GM21423 (cell line): ENCODE data around the gene QDPR.
A peak's percentile ranks its signal among the peaks of the same experiment; 100 is the strongest.
"Not testable (repeated sequence)": the region's sequence is repeated elsewhere in the genome, so short reads cannot be mapped to it uniquely, and the experiment has no call there.

ENCODE experiments used
- ATAC-seq: cut with Tn5 transposase; IDR thresholded peaks from one replicate; pipeline ENCODE4 v1.9.1; 2021; ENCODE audit warnings: mild to moderate bottlenecking, moderate library complexity; ENCODE audit not compliant: unreplicated experiment

Gene QDPR

DNA sequence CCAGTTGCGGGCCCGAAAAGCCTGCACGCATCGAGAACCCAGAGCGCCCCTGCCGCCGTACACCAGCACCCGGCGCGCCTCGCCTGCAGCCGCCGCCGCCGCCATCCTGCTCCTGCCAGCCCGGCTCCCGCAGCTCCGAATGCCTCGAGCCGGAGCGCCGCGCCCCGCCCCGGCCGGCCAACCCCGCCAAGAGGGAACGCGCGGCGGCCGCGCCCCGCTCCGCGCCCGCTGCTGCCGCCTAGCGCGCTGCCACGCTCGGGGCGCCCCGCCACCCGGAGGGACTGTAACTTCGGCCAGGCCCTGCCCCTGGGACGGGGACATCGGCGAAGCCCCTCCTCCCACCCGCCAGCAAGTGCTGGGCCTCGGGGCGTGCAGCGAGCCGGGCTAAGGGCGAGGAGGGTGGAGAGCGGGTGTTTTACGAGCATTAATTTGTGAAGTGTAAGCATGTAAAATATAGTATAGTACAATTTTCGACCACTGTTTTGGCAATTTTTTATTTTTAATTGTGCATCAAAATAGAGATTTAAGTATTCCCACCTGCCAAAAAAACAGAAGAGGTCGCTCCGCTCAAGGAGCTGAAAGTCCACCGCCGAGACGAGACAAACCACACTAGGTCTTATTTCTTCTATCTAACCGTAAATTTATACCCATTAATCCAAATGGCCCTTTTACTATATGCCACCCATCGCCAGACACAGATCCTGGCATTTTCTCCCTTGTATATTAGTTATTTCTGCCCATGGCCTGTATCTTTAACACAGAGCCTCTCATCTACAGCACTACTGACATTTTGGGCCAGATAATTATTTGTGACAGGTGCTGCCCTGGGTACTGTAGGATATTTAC is at the start of gene QDPR:
QDPR (minus strand) TSS at position 141 of the 846 bp plus-strand sequence; CDS start at position 105, 36 bp downstream.
- ATAC-seq: peak; percentile 96

DNA sequence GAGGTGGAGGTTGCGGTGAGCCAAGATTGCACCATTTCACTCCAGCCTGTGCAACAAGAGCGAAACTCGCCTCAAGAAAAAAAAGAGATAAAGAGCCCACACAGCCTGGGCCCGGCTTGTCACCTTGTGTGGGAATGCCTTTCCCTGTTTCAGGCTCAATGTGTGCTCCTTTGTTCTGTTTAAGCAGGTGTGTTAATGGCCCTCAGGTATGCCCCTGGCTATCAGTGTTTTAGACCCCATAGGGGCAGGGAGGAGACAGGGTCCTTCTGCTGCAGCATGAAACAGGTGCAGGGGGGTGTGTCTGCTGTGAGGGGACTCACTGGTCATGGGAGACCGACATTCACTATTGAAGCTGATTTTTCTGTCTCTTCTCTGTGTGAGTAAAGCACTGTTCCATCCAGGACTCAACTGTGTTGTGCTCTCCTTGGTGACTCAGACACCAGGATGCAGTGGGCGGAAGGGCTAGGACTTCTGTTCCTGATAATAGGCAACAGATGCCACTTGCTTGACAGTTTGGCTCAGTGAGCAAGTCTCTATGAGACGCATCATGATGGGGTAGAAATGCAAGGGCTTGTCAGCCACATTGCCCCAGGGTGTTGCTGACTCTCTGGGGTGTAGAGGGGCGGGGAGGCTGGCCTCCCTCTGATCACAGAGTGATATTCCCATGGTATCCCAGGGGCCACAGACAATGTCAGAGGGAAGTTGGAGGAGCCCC is 49.5 kb upstream of the QDPR start:
- no peak for ATAC-seq

DNA sequence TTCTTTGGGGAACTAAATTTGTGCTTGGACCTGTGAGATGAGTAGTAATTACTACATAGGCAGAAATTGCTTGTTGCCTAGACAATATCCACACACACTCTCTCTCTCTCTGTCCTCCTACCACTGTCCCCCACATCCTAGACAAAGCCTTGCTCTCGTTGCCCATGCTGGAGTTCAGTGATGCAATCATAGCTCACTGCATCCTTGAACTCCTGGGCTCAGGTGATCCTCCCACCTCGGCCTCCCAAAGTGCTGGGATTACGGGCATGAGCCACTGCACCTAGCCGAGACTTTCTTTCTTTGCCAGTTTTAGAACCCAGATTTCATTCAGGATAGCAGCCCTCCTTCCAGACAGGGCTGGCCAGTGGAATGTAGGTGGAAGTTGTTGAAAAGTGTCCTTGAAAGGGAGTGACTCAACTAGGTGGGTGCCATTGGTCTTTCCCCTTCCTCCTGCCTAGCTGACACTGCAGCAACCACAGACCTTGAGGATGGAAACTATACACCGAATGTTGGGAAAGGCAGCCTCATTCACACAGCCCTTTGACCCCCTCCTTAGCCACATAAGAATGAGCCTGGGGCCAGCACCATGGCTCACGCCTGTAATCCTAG is 48.3 kb upstream of the QDPR start:
- no peak for ATAC-seq

DNA sequence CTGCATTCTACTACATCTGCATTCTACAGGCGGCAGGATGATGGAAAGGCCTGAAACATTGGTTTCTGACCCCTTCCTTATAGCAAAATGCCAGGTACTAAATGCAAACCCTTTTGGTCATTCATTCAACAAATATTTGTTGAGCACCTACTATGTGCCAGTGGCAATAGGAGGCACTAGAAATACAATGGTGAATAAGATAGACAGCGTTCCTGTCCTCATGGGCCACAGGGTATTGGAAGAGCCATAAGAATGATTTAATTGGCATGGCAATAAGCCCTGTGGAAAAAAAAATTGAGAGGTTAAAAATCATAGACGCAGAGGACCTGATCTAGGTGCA is 47.8 kb upstream of the QDPR start:
- ATAC-seq: no peak

DNA sequence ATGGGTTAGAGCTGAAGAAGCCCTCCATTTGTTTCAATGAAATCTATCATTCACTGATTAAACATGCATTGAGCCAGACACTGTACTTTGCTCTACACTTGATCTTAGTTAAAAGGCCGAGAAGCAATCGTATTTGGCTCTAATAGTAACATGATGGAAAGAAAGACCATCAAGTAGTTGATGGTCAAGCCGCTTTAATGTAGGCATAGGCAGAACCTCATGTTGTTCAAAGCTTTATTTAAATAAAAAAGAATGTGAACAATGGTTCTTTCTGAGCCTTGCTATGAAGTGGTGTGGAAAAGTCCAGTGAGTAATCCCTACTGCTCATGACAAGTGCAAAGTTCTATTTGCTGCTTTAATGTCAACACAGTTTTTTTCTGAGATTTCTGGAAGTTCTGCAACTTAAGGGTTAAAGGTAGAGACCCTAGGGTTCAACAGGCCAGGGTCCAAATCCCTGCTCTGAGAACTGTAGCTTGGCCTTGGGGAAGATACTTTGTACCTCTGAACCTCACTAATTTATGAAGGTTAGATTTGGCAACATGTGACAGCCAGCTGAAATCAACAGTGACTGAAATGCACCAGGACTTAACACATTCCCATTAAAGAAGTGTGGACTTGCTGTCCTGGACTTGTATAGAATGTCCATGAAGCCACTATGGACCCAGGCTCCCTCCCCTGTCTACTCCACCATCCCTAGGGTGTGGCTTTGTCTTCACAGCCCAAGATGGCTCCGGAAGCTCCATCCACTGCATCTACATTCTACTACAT is 47.2 kb upstream of the QDPR start:
- ATAC-seq: no peak

DNA sequence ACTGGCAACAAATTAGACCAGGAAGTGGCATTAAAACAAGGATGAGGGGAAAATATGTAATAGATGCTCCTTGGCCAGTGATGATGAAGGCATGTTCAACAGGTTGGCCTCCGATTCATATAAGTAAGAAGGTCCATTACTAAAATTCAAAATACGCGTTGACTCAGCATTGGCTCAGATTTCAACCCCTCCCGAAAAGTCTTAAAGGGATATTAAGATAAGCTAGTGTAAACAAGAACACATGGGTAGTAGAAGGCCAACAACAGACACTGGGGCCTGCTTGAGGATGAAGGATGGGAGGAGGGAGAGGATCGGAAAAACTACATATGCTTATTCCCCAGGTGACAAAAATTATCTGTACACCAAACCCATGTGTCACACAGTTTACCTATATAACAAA is 46.0 kb upstream of the QDPR start:
- no peak for ATAC-seq

DNA sequence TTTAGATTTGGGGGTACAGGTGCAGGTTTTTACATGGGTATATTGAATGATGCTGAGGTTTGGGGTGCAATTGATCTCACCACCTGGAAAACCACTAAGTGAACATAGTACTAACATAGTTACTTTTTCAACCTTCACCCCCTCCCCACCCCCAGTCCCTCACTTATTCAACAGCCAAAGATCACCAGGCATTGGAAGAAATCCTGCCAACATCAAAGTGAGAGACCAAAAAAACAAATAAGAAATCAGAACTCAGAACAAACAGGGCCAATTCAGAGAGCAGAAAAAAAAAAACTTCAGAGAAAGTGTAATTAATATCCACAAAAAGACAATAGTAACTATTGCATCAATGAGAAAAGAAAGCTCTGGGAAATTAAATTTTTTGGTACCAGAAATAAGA is 44.6 kb upstream of the QDPR start:
- no peak for ATAC-seq

DNA sequence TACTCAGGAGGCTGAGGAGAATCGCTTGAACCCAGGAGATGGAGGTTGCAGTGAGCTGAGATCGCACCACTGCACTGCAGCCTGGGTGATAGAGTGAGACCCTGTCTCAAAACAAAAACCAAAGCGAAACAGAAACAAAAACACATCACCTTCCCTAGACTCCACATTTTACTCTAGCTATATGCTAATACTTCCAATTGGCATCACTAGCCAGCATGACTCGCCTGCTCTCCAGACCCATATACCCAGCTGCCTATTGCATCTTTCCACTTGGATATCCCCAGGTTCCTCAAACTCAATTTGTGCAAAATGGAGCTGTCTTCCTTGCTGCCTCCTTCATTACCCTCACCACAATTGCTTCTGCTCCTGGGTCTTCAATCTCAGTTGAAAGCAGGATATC is 42.7 kb upstream of the QDPR start:
- ATAC-seq: no peak

DNA sequence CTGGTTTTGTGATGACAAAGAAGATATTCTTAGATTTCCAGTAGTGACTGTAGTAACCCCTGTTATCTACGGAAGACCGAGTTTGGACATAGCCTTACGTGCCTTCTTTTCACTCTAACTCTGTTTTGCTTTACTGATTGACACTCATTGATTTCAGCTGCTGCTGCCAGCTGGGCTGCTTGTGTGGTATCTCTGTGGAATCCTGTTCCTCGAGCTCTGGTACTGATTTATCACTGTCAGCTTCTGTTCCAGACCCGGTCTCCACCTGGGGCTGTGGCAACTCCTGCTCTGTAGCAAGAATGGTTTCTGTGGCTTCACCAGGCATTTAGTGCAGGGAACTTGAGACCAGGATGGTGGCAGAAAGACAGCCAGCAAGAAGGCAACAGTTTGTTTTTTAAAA is 40.5 kb upstream of the QDPR start:
- ATAC-seq: no peak

DNA sequence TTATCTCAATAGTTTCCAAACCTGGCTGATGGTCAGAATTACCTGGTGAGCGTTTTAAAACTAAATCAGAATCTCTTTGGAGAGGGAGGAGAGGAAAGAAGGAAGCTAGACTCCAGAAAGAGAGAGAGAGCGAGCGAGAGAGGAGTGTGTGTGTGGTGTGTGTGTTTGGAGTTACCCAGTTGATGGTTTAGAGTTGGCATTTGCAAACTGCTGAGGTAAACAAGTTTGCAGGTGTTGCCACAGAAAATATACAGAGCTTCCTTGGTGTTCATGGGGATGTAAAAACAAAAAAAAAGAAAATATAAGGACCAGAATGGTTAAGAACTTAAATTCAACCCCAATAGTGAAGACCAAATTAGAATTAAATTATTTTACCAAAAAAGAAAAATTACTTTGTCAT is 38.7 kb upstream of the QDPR start:
- no peak for ATAC-seq

DNA sequence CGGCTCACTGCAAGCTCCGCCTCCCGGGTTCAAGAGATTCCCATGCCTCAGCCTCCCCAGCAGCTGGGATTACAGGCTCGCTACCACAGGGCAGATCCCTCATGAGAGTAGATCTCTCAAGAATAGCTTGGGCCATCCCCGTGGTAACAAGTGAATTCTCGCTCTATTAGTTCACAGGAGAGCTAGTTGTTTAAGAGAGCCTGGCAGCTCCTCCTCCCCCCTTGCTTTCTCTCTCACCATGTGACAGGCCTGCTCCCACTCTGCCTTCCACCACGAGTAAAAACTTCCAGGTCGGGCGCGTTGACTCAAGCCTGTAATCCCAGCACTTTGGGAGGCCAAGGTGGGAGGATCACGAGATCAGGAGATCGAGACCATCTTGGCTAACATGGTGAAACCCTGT is 34.8 kb upstream of the QDPR start:
- ATAC-seq: no peak

DNA sequence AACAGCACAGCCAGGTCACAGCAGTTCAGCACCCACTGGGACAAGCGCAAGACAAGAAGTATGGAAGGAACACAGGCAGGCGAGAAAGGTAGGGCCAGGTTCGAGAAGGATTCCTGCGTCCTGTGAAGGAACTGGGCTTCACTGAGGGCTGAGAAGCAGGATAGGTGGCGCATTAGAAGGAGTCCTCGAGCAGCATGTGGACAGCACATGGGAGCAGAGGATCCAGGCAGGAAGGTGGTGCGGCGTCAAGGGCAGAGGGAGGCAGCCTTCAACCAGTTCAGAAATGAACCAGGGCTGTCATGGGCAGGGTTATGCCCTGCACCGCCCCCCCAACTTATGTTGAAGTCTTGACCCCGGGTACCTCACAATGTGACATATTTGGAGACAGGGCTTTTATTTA is 34.3 kb upstream of the QDPR start:
- ATAC-seq: no peak

DNA sequence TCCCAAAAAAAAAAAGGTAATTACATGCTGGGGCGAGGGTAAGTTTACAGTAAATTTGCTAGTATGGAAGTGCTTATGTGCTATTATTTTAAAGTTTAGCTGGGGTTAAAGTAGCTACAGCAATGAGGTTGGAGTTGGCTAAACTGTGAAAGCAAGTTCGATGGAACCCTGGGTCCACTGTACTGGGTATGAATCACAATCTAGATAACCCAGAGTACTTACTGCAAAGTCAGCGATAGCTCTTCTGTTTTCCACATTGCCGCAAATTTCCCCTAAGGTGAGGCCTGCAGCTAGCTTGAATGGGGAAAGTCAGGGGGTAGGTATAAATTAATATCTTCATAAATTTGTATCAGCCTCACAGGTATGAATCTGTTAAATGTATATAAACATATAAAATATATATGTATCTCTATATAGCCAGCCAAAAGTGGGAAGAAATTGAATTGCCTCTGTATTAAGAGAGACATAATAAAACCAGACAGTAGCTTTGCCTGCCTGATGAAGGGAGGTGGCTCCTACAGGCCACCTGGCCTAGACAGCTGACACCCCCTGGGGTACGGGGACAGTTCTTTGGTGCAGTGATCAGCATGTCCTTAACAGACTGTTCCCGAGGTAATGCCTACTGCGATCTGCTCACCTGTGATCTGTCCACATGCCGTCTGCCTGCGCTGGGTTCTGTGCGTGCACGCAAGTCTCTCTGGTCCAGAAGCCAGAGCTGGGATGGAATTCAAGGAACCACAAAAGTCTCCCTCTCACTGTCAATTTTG is 33.7 kb upstream of the QDPR start:
- no peak for ATAC-seq

DNA sequence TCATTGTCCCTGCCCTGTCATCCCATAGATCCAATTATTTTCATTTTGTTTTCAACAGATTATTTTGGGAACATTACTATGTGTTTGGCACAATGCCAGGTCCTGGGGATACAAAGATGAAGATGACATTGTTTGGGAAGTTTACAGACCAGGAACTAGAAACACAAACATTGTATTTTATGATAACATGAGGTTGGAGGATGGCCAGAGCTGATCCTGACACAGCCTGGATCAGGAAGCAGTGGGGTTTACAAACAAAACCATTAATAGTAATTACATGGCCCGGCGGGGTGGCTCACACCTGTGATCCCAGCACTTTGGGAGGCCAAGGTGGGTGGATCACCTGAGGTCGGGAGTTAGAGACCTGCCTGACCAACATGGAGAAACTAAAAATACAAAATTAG is 32.9 kb upstream of the QDPR start:
- no peak for ATAC-seq

DNA sequence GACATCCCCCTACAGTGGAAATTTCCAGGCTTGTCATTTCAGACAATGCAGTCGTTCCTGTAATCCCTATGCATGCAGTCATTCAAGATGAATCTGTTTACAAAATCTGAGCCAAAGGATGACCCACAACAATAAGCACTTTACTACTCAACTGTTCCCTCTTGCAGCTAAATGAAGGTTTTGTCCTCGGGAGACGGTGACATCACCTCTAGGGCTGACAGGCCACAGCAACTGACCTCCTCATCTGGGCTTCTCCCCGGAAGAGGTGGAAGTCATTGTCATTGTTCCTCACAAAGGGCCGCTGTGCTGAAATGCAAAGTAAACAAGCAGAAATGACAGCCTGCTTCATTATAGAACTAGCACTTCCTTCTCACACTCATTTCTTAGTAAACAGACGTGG is 32.3 kb upstream of the QDPR start:
- ATAC-seq: no peak

DNA sequence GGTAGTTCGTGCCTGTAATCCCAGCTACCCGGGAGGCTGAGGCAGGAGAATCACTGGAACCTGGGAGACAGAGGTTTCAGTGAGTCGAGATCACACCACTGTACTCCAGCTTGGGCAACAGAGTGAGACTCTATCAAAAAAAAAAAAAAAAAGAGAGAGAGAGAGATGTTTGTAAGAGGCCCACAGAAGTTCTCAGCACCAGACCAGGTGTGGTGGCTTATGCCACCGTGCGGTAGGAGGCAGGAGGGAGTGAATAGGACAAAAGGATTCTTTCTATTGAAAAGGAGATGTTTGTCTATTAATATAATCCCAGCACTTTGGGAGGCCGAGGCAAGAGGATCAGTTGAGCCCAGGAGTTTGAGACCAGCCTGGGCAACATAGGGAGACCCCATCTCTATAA is 25.2 kb upstream of the QDPR start:
- ATAC-seq: not testable (repeated sequence)

DNA sequence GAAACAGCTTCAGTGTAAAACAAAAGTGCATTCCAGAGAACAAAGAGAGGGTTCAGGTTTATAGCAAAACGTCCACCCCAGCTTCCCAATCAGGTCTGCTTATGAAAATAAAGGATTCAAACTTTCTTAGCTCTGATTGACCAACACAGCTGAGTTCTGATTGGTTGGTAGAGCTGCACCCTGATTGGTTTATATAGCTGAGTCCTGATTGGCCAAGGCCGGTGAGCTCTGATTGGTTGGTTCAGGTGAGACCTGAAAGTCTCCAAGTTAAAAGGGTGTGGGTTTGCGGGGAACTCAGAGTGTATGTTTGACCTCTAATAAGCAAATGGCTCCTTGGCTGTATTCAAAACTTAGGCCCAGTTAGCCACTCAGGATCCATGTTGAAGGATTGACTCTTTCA is 24.0 kb upstream of the QDPR start:
- ATAC-seq: no peak

DNA sequence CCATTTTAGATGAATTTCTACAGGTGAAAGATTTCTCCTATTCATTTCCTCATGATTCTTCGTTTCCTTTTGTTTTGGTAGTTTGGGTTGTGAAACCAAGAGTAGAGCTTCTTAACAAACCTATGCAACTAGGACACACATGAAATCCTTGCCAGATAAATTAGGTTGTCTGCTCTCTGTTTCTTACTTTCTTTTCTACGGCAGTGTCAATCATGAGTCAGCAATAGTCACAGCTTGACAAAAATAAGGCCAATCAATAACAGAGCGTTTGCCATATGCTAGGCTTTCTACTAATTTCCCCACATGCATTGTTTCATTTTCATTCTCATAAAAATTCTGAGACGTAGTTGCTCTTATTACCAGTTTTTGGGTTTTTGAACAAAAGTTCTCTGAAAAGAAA is 23.4 kb upstream of the QDPR start:
- ATAC-seq: no peak

DNA sequence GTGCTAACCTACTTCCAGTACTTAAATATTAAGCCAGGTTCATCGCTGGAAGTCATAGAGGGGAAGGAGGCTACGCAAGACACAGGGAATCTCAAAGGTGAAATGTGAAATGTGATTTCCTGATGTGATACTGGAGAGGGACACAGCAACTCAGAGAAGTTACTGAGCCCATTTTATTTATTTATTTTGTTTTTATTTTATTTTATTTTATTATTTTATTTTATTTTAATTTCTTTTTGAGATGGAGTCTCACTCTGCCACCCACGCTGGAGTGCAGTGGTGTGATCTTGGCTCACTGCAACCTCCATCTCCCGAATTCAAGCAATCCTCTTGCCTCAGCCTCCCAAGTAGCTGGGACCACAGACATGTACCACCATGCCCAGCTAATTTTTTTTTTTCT is 22.8 kb upstream of the QDPR start:
- ATAC-seq: no peak

DNA sequence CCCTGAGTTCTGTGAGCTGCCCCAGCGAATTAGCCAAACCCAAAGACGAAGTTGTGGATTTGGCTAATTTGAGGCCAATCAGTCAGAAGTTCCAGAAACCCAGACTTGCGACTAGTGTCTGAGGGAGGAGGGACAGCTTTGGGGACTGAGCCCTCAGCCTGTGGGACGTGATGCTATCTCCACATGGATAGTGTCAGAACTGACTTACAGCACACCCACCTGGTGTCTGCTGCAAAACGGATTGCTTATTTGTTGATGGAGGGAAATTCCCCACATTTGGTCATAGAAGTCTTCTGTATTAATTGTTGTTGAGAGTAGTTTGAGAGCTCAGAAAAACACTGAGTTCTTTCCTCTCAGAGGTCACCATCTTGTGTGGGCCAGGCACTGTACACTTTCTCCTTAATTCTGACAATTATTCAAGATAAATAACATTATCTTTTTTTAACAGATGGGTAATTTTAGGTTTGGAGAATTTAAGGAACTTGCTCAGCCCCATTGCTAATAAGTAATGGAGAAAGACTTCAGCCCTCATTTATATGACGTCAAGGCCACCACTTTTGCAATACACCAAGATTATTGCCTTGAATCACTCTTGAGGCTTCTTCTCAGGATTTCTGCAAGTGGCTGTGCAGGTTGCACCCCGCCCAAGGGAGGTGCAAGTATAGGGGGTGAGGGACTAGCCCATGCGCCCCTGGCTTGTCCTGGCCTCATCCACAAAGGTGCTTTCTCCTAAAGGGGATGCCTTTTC is 19.8 kb upstream of the QDPR start:
- no peak for ATAC-seq
